AG09319 (cell line): Measurements from ENCODE around the gene DYNC2H1.
A peak's percentile ranks its signal among the peaks of the same experiment; 100 is the strongest.

Source experiments
- DNase-seq: peaks from one replicate; pipeline ENCODE4 v3.0.0-alpha.2; 2010; ENCODE audit warnings: low read depth; ENCODE audit errors: extremely low read depth
- CTCF ChIP-seq: IDR thresholded peaks from 2 replicates; pipeline ENCODE4 v1.5.1; 2011; ENCODE audit warnings: low read depth, mild to moderate bottlenecking, inconsistent platforms, low read length, moderate library complexity

The DYNC2H1 gene

GRCh38 chr11:103483996-103484395 is 374.8 kb downstream of the DYNC2H1 start:
- no peak for DNase-seq
- TF ChIP-seq CTCF, result no peak

- TF ChIP-seq CTCF, result no peak
- no peak for DNase-seq
These were observed 375.3 kb downstream of the DYNC2H1 start for GRCh38 chr11:103484545-103484944.

- no peak for DNase-seq
- no peak for TF ChIP-seq CTCF
These were observed 377.4 kb downstream of the DYNC2H1 start for GRCh38 chr11:103486604-103487003.

GRCh38 chr11:103487113-103487512 is 377.9 kb downstream of the DYNC2H1 start:
- TF ChIP-seq CTCF, result no peak
- DNase-seq, result no peak

GRCh38 chr11:103488031-103488461 is 378.8 kb downstream of the DYNC2H1 start:
- TF ChIP-seq CTCF, result no peak
- DNase-seq, result no peak

- no peak for TF ChIP-seq CTCF
- no peak for DNase-seq
These were observed 379.4 kb downstream of the DYNC2H1 start for GRCh38 chr11:103488579-103488978.

- no peak for DNase-seq
- no peak for TF ChIP-seq CTCF
These were observed 382.6 kb downstream of the DYNC2H1 start for GRCh38 chr11:103491777-103492176.

GRCh38 chr11:103494491-103494890 is 385.3 kb downstream of the DYNC2H1 start:
- DNase-seq, result peak; percentile 37
- TF ChIP-seq CTCF, result no peak
